ENCODE data around the gene CD99. TPM values are rescaled to one million over a fixed set of nuclear protein-coding genes. Genes with fewer than 3 reads are reported as not detected.

Gene CD99
- total and polyA plus RNA-seq, 2 donors (not counting 1 experiment from before 2014, with no cell fraction given): 177 to 551 TPM

DNA sequence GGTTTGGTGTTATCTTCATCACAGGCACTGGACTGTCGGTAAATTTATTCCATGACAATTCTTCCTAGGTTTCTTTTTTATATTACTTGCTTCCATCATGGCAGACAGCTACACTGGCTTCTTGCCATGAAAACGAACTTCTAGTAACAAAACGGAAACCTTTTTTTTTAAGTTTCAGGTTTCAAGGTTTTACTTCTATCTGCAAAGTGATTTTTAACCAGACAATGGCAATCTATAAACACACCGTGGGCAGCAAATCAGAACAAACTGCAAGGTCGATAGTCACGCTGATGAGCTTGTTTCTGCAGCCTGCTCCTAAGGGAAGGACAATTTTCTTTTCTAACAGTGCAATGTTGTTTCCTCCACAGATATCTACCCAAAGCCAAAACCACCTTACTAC lies 90.6 kb downstream of the CD99 start:
- H3K4me1 ChIP-seq (ENCODE audit: control insufficient read depth, extremely low read depth, insufficient read depth, low read length): no peaks in the 10 kb centered on the region
- H3K9ac ChIP-seq (ENCODE audit: insufficient read depth, low read length): no peak overlapping the region
- H2AFZ ChIP-seq (ENCODE audit: low read length): no peak overlapping the region
- no peak overlapping the region for H3K27ac ChIP-seq (ENCODE audit: insufficient read depth, low read length)
- H3K79me2 ChIP-seq (ENCODE audit: control insufficient read depth, insufficient read depth, low read length): no peaks in the 10 kb centered on the region
- H3K27me3 ChIP-seq (ENCODE audit: control insufficient read depth, insufficient read depth, low read length): no peaks in the 10 kb centered on the region
- TF ChIP-seq, protein P1, sequence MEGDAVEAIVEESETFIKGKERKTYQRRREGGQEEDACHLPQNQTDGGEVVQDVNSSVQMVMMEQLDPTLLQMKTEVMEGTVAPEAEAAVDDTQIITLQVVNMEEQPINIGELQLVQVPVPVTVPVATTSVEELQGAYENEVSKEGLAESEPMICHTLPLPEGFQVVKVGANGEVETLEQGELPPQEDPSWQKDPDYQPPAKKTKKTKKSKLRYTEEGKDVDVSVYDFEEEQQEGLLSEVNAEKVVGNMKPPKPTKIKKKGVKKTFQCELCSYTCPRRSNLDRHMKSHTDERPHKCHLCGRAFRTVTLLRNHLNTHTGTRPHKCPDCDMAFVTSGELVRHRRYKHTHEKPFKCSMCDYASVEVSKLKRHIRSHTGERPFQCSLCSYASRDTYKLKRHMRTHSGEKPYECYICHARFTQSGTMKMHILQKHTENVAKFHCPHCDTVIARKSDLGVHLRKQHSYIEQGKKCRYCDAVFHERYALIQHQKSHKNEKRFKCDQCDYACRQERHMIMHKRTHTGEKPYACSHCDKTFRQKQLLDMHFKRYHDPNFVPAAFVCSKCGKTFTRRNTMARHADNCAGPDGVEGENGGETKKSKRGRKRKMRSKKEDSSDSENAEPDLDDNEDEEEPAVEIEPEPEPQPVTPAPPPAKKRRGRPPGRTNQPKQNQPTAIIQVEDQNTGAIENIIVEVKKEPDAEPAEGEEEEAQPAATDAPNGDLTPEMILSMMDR (conservative IDR thresholded peaks at IDR 0.05 in 1 of 2, IDR thresholded peaks at IDR 0.05 in 1 of 2; ENCODE audit: low read depth in 1 of 2, low read length in 2 of 2): no peak
- TF ChIP-seq EZH2 (IDR thresholded peaks at IDR 0.05; ENCODE audit: low read length, missing control alignments): no peak
- no peaks in the 10 kb centered on the region for H4K20me1 ChIP-seq (ENCODE audit: control insufficient read depth, extremely low read depth, insufficient read depth, low read length)
- H3K9me3 ChIP-seq (ENCODE audit: control insufficient read depth, insufficient read depth, low read depth, low read length): no peaks in the 10 kb centered on the region
- no peak for DNase-seq (ENCODE audit: low read depth in 2 of 2)
- no peak overlapping the region for H3K4me2 ChIP-seq (ENCODE audit: extremely low read depth, insufficient read depth, low read length)
- no peaks in the 10 kb centered on the region for H3K36me3 ChIP-seq (ENCODE audit: control insufficient read depth, insufficient read depth, low read length)
- no peak overlapping the region for H3K4me3 ChIP-seq (replicated peaks in 1 of 4; ENCODE audit: control extremely low read depth in 1 of 4, insufficient read depth in 1 of 4, low read depth in 3 of 4, low read length in 4 of 4)

DNA sequence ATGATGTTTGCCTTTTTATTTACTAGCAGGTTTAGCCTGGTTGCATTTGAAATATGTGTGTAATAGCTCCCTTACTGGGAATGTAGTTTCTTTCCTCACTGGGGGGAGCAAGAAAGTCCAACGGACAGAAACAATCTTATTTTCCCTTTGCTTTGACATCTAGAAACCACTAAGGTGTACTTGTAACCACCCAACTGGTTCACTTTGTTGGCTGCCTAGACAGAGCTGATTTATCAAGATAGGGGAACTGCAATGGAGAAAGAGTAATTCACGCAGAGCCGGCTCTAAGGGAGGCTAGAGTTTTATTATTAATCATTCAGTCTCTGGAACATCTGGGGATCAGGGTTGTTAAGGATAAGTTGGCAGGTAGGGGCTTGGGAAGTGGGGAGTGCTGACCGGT lies 91.1 kb downstream of the CD99 start:
- Histone ChIP-seq H3K27me3 (ENCODE audit: control insufficient read depth, insufficient read depth, low read length) (no peaks in the 10 kb centered on the region), H3K79me2 (ENCODE audit: control insufficient read depth, insufficient read depth, low read length) (no peaks in the 10 kb centered on the region), H3K9me3 (ENCODE audit: control insufficient read depth, insufficient read depth, low read depth, low read length) (no peaks in the 10 kb centered on the region), H4K20me1 (ENCODE audit: control insufficient read depth, extremely low read depth, insufficient read depth, low read length) (no peaks in the 10 kb centered on the region), H3K9ac (ENCODE audit: insufficient read depth, low read length) (no peak overlapping the region), H3K27ac (ENCODE audit: insufficient read depth, low read length) (no peak overlapping the region), H3K4me3 (replicated peaks in 1 of 4; ENCODE audit: control extremely low read depth in 1 of 4, insufficient read depth in 1 of 4, low read depth in 3 of 4, low read length in 4 of 4) (no peak overlapping the region), H3K4me1 (ENCODE audit: control insufficient read depth, extremely low read depth, insufficient read depth, low read length) (no peaks in the 10 kb centered on the region), H3K36me3 (ENCODE audit: control insufficient read depth, insufficient read depth, low read length) (no peaks in the 10 kb centered on the region), H3K4me2 (ENCODE audit: extremely low read depth, insufficient read depth, low read length) (no peak overlapping the region), H2AFZ (ENCODE audit: low read length) (no peak overlapping the region)
- TF ChIP-seq, protein P1 (conservative IDR thresholded peaks at IDR 0.05 in 1 of 2, IDR thresholded peaks at IDR 0.05 in 1 of 2; ENCODE audit: low read depth in 1 of 2, low read length in 2 of 2): no peak
- no peak for TF ChIP-seq EZH2 (IDR thresholded peaks at IDR 0.05; ENCODE audit: low read length, missing control alignments)
- no peak for DNase-seq (ENCODE audit: low read depth in 2 of 2)

DNA sequence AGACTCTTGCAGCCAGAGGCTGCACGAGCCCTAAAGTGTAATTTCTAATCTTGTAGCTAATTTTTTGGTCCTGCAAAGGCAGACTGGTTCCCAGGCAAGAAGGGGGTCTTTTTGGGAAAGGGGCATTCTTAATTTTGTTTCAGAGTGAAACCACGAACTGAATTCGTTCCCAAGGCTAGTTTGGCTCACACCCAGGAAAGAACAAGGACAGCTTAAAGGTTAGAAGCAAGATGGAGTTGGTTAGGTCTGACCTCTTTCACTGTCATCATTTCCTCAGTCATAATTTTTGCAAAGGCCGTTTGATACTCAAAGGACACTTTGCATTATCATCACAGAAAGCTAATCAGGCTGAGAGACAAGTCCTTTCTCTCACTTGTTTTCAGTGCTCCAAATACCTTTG lies 91.7 kb downstream of the CD99 start:
- no peak for TF ChIP-seq EZH2 (IDR thresholded peaks at IDR 0.05; ENCODE audit: low read length, missing control alignments)
- TF ChIP-seq, protein P1 (conservative IDR thresholded peaks at IDR 0.05 in 1 of 2, IDR thresholded peaks at IDR 0.05 in 1 of 2; ENCODE audit: low read depth in 1 of 2, low read length in 2 of 2): no peak
- no peak for DNase-seq (ENCODE audit: low read depth in 2 of 2)
- H4K20me1 ChIP-seq (ENCODE audit: control insufficient read depth, extremely low read depth, insufficient read depth, low read length): no peaks in the 10 kb centered on the region

More for the DNA sequence above, 91.7 kb downstream of the CD99 start:
- no peaks in the 10 kb centered on the region for H3K9me3 ChIP-seq (ENCODE audit: control insufficient read depth, insufficient read depth, low read depth, low read length)
- no peak overlapping the region for H3K4me3 ChIP-seq (replicated peaks in 1 of 4; ENCODE audit: control extremely low read depth in 1 of 4, insufficient read depth in 1 of 4, low read depth in 3 of 4, low read length in 4 of 4)
- H3K9ac ChIP-seq (ENCODE audit: insufficient read depth, low read length): no peak overlapping the region
- H3K4me1 ChIP-seq (ENCODE audit: control insufficient read depth, extremely low read depth, insufficient read depth, low read length): no peaks in the 10 kb centered on the region
- no peaks in the 10 kb centered on the region for H3K36me3 ChIP-seq (ENCODE audit: control insufficient read depth, insufficient read depth, low read length)
- no peak overlapping the region for H3K27ac ChIP-seq (ENCODE audit: insufficient read depth, low read length)
- H2AFZ ChIP-seq (ENCODE audit: low read length): no peak overlapping the region
- no peaks in the 10 kb centered on the region for H3K79me2 ChIP-seq (ENCODE audit: control insufficient read depth, insufficient read depth, low read length)
- no peak overlapping the region for H3K4me2 ChIP-seq (ENCODE audit: extremely low read depth, insufficient read depth, low read length)
- H3K27me3 ChIP-seq (ENCODE audit: control insufficient read depth, insufficient read depth, low read length): no peaks in the 10 kb centered on the region

Measured in fibroblast of lung (primary cell).